HG03025 (cell line): Measurements from ENCODE around the gene CST6.

Experiments used
- ATAC-seq: cut with Tn5 transposase; IDR thresholded peaks from one replicate; pipeline ENCODE4 v1.9.1; 2021; ENCODE audit warnings: mild to moderate bottlenecking, moderate library complexity; ENCODE audit not compliant: unreplicated experiment, low FRiP score

Gene CST6

DNA sequence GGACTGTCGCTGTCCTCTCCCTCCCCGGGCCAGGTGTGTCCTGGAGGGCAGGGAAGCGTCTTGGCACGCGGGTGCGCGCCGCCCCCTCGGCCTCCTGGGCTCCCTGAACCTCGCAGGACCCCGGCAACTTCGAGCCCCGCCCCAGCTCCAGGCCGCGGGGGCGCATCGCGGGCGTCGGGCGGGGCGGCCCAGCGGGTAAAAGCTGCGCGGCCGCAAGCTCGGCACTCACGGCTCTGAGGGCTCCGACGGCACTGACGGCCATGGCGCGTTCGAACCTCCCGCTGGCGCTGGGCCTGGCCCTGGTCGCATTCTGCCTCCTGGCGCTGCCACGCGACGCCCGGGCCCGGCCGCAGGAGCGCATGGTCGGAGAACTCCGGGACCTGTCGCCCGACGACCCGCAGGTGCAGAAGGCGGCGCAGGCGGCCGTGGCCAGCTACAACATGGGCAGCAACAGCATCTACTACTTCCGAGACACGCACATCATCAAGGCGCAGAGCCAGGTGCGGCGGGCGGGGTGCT, at the start of gene CST6:
Gene CST6, plus strand, starts transcription at position 224 of the 519 bp plus-strand sequence. Its CDS starts 37 bp downstream, at position 261.
- no peak for ATAC-seq

- ATAC-seq = no peak
These were observed 49.7 kb upstream of the CST6 start for GRCh38 chr11:65962141-65962564.

GRCh38 chr11:65964906-65965305, 46.9 kb upstream of the CST6 start:
- no peak for ATAC-seq

- no peak for ATAC-seq
These were observed 45.6 kb upstream of the CST6 start for GRCh38 chr11:65965986-65966762.

DNA sequence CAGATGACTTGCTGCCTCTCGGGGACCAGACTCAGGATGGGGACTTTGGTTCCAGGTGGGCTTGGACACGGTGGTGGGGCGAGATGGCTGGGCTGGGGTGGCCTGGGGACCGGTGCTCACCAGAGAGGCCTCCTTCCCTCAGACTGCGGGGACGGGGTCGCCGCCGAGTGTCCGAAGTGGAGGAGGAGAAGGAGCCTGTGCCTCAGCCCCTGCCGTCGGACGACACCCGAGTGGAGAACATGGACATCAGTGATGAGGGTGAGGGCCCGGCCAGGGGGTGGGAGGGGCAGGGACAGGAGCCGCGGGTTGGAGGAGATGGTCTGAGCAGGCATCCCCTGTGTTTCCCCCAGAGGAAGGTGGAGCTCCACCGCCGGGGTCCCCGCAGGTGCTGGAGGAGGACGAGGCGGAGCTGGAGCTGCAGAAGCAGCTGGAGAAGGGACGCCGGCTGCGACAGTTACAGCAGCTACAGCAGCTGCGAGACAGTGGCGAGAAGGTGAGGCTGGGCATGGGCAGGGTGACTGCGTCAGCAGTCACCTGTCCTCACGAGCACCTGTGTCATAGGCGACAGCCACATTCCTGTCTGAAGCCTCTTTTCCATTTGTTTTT, 44.4 kb upstream of the CST6 start:
- ATAC-seq = no peak

DNA sequence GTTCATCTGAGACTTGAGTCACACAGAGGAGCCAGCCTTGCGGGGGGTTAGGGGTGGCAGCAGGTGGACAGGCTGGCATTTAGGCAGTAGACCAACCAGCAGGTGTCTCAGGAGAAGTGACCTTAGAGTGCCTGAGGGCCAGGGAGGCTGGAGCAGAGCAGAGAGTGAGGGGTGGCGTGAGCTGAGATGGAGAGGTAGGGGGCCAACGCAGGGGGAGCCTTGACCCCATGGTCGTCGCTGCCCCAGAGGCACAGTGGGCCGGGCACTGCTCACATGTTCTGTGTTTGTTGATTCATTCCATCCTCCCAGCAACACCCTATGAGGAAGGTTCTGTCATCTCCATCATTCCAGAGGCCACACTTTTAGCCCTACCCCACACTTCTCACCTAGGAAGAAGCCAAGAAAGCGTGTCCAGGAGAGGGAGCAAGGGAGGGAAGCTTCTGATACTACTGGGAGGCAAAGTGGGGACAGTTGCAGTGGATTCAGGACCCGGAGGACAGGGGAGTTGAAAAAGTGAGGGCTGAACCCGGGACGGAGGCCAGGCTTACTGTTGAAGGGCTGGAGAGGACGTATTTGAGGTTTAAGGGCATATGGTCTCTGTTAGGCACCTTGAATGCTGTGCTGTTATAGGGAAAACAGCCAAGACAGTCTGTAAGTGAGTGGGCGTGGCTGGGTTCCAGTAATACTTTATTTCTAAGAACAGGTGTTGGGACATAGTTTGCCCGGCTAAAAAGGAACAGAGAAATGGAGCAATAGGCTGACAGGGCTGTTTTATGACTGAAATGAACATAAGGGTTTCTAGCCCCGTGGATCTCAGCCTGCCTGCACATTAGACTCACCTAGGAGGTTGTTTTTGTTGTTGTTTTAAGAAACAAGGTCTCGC, 43.0 kb upstream of the CST6 start:
- no peak for ATAC-seq

- ATAC-seq = no peak
These were observed 39.7 kb upstream of the CST6 start for GRCh38 chr11:65972116-65972515.

DNA sequence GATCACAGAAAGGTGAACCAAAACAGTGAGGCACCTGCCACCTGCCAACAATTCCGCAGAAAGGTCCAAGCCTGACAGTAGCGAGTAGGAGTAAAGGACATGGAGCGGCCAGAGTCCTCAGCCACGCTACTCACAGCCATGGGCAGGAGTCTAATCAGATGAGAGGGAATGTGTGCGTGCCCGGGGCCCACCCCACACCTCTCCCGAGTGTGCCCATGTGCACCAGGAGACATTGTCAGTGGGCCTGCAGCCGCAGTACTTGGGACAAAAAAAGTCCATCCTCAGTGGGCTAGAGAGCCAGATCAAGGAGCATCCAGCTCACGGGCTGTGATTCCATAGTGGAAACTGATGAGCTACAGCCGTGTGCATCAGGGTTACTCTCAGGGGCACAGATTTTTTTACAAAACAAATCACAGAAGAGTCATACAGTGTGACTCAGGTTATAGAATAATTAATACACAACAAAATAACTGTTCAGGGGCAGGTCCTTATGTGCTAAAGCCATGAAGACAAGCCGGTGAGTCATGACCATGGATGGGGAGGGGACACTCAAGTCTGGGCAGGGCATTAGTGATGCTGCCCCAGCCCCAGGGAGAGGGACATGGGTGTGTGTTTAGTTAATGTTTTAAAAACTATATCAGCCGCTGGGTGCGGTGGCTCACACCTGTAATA, 38.2 kb upstream of the CST6 start:
- no peak for ATAC-seq

- no peak for ATAC-seq
These were observed 36.0 kb upstream of the CST6 start for GRCh38 chr11:65975771-65976170.

- no peak for ATAC-seq
These were observed 35.3 kb upstream of the CST6 start for GRCh38 chr11:65976216-65977176.

DNA sequence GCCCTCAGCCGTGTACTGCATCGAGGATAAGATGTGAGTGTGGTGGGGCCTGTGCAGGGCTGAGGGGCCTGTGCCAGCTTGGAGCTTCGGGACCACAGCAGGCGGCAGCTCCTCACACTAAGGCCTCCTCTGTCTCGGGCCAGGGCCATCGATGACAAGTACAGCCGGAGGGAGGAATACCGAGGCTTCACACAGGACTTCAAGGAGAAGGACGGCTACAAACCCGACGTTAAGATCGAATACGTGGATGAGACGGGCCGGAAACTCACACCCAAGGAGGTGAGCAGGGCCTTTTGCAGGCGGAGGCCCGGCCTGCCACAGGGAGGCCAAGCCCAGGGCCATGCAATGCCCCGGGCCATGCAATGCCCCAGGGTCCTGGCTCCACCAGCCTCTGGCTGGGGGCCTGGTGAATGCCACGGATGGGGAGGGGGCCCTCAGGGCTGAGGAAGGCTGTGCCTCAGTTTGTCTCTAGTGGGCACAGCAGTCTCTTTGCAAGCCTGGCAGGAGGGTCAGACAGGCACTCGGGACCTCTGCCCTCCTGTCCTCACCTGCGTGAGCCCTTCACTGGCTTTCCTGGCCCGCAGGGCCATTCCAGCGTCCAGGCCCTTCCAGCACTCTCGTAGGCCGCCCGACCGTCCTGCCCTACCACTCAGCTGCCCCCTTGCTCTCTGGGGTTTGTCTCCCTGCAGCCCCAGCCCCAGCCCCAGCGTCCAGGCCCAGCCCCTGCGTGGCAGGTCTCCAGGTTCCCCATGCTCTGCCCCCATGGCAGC, 34.0 kb upstream of the CST6 start:
- no peak for ATAC-seq

DNA sequence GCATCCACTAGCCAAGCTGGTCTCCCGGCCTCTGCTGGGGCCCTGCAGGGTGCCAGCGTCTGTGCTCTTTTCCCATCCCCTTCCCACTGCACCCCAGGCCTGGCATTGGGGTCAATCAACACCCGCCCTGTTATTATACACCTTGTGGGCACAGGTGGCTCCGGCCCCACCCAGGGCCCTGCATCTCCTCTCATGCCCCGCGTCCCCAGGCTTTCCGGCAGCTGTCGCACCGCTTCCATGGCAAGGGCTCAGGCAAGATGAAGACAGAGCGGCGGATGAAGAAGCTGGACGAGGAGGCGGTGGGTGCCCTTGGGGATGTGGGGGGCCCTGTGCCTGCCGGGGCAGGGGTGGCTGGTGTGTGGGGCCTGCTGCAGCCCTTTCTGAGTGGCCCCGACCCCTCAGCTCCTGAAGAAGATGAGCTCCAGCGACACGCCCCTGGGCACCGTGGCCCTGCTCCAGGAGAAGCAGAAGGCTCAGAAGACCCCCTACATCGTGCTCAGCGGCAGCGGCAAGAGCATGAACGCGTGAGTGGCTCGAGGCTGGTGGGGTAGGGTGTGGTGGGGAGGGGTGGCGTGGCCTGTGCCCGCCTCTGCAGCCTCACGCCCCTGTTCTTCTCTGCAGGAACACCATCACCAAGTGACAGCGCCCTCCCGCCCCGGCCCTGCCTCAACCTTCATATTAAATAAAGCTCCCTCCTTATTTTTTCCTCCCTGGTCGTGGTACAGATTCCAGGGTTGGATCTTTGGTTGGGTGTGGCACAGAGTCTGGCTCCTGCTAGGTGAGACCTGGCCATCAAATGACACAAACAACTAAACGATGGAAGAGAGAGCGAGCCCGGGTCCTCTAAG, 33.2 kb upstream of the CST6 start:
- ATAC-seq = no peak

DNA sequence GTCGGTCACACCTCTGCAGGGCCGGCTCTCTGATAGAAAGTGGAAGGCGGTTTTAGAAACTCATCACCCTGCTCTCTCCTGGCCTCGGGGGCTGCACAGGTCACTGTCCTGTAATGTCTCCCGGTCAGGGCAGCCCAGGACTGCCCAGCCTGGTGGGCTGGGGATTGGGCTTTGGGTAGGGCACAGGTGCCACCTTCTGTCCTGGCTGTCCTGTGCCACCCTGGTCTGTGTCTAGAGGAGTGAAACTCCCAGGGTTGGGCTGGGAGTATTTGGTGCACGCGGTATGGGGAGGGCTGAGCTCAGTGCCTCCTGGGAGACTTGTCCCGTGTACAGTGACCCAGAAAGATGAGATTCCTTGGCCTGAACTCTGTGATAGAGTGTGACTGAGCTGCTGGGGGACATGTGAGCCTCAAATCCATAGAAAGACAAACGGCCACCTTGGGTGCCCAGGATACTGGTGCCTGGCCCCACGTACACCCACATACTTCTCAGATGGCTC, 32.5 kb upstream of the CST6 start:
- ATAC-seq = no peak

GRCh38 chr11:65981101-65981740, 30.6 kb upstream of the CST6 start:
- no peak for ATAC-seq

DNA sequence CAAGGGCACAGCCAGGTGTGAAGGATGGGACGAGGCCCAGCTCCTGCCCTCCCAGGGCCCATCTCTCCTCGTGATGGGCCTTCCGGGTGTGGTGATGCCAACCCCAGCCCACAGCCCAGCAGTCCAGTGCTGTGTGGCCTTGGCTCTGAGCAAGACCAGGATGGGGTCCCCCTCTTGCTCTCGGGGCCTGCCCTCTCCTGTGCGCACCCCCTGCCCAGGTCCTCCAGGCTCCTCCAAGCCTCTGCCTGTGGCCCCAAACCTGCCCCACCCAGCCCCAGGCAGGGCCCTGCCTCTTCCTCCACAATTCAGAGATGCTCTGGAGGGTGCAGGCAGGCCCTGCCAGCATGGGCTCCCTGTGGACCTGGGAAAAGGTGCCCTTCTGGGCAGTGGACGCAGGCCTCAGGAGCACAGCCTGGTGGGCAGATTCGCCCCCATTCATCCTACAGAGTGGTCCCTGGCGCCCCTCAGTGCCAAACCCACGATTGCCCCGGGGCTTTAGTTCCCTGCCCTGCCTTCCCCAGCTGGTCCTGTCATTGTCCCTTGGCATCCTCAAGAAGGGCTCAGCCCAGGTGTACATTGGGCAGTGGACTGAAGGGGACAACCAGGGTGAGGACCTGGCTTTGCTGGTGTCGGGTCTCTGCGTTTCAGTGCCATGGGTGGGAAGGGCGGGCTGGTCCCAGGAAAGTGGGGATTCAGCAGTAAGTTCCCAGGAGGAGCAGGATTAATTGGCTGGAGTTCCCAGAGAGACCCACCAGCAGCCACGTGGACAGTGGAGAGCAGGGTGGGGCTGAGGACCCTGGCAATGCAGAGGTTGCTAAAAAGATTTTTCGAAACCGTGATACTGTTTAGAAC, 29.6 kb upstream of the CST6 start:
- ATAC-seq = no peak
